ENCODE measurements around the gene GAS7. TPM values are rescaled to one million over a fixed set of nuclear protein-coding genes. Genes with fewer than 3 reads are reported as not detected.
A peak's percentile ranks its signal among the peaks of the same experiment; 100 is the strongest.

Gene GAS7
- total RNA-seq, 1 experiment from 2014 or later, result 12.3 TPM

DNA sequence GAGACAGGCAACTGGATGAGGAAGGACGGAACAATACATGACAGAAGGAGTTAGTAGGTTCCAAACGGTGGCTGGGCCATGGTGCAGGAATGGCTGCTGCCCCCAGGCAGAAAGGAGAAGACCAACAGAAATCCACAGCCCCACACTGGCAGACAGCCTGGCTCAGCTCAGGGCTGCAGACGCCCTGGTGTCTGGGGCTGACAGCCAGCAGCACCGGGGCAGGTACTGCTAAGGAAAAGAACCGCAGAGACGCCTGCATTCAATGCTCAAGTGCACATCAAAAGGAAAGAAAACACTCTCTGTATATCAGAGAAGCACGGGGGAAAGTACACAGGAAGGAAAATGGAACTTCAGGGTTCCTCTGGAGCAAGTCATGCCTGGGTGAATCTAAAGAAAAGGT is 53.4 kb downstream of the GAS7 start:
- TF ChIP-seq ATF1 (CRISPR knock-in tag; IDR thresholded peaks at IDR 0.05), result no peak
- TF ChIP-seq IRF1 (CRISPR knock-in tag; IDR thresholded peaks at IDR 0.05), result no peak
- TF ChIP-seq ZNF263 (CRISPR knock-in tag; IDR thresholded peaks at IDR 0.05; ENCODE audit: low read depth), result no peak
- no peak for TF ChIP-seq GTF2I (CRISPR knock-in tag; conservative IDR thresholded peaks at IDR 0.05)
- TF ChIP-seq, protein P1, sequence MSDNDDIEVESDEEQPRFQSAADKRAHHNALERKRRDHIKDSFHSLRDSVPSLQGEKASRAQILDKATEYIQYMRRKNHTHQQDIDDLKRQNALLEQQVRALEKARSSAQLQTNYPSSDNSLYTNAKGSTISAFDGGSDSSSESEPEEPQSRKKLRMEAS (CRISPR knock-in tag; IDR thresholded peaks at IDR 0.05), result no peak
- no peak for TF ChIP-seq CREM (CRISPR knock-in tag; IDR thresholded peaks at IDR 0.05)
- no peak for TF ChIP-seq NFATC4 (CRISPR knock-in tag; IDR thresholded peaks at IDR 0.05)
- no peak for TF ChIP-seq EMX1 (CRISPR knock-in tag; IDR thresholded peaks at IDR 0.05)
- Mint-ChIP-seq H3K9me3 (peaks cover 6% of the 10 kb centered on the region), H3K36me3 (no peaks in the 10 kb centered on the region), H3K27me3 (ENCODE audit: low read depth) (no peaks in the 10 kb centered on the region), H3K27ac (peak overlapping the region; percentile 8; the same call in 1 of the 2 replicates), H3K4me1 (no peaks in the 10 kb centered on the region), H3K4me3 (no peak overlapping the region)
- ATAC-seq, result no peak
- POLR2A ChIA-PET, result no interaction called here
- DNase-seq (ENCODE audit: low spot score), result no peak
- CTCF ChIA-PET, result interaction anchor here (0.9 kb wide), 1 partner anchor 82 kb away, joined by 3 read pairs; no protein-coding TSS in a partner anchor

DNA sequence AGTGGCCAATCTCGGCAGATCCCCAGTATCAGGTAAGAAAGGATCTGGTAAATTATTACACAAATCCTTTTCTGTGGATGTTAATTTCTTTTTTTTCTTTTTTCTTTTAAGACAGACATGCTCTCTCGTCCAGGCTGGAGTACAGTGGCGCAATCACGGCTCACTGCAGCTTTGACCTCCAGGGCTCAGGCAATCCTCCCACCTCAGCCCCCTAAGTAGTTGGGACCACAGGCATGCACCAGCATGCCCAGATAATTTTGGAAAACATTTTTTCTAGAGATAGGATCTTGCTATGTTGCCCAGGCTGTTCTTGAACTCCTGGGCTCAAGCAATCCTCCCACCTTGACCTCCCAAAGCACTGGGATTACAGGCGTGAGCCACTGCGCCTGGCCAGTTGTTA is 54.0 kb downstream of the GAS7 start:
- ATAC-seq (no peak), DNase-seq (ENCODE audit: low spot score) (no peak)
- no peak overlapping the region for H3K4me3 Mint-ChIP-seq
- H3K36me3 Mint-ChIP-seq, result no peaks in the 10 kb centered on the region
- no peaks in the 10 kb centered on the region for H3K4me1 Mint-ChIP-seq
- ChIA-PET POLR2A (no interaction called here), CTCF (no interaction called here)
- H3K27me3 Mint-ChIP-seq (ENCODE audit: low read depth), result no peaks in the 10 kb centered on the region
- no peak overlapping the region for H3K27ac Mint-ChIP-seq
- peaks cover 2% of the 10 kb centered on the region for H3K9me3 Mint-ChIP-seq
- TF ChIP-seq RORB (CRISPR knock-in tag; IDR thresholded peaks at IDR 0.05) (no peak), ATF6 (CRISPR knock-in tag; IDR thresholded peaks at IDR 0.05) (no peak), FOXK1 (CRISPR knock-in tag; IDR thresholded peaks at IDR 0.05) (no peak), NFATC4 (CRISPR knock-in tag; IDR thresholded peaks at IDR 0.05) (no peak), NR2C2 (CRISPR knock-in tag; IDR thresholded peaks at IDR 0.05) (no peak), ZNF416 (CRISPR knock-in tag; IDR thresholded peaks at IDR 0.05) (no peak), ZSCAN18 (CRISPR knock-in tag; IDR thresholded peaks at IDR 0.05) (no peak), MYBL2 (CRISPR knock-in tag; IDR thresholded peaks at IDR 0.05) (no peak), KAT7 (CRISPR knock-in tag; IDR thresholded peaks at IDR 0.05; ENCODE audit: borderline replicate concordance) (no peak), ZNF512 (CRISPR knock-in tag; IDR thresholded peaks at IDR 0.05; ENCODE audit: borderline replicate concordance) (no peak), CREB1 (CRISPR knock-in tag; IDR thresholded peaks at IDR 0.05) (no peak), ESRRA (CRISPR knock-in tag; IDR thresholded peaks at IDR 0.05; ENCODE audit: borderline replicate concordance) (no peak)
- TF ChIP-seq, protein P2, sequence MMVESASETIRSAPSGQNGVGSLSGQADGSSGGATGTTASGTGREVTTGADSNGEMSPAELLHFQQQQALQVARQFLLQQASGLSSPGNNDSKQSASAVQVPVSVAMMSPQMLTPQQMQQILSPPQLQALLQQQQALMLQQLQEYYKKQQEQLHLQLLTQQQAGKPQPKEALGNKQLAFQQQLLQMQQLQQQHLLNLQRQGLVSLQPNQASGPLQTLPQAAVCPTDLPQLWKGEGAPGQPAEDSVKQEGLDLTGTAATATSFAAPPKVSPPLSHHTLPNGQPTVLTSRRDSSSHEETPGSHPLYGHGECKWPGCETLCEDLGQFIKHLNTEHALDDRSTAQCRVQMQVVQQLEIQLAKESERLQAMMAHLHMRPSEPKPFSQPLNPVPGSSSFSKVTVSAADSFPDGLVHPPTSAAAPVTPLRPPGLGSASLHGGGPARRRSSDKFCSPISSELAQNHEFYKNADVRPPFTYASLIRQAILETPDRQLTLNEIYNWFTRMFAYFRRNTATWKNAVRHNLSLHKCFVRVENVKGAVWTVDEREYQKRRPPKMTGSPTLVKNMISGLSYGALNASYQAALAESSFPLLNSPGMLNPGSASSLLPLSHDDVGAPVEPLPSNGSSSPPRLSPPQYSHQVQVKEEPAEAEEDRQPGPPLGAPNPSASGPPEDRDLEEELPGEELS (CRISPR knock-in tag; IDR thresholded peaks at IDR 0.05), result no peak
- TF ChIP-seq, protein P3, sequence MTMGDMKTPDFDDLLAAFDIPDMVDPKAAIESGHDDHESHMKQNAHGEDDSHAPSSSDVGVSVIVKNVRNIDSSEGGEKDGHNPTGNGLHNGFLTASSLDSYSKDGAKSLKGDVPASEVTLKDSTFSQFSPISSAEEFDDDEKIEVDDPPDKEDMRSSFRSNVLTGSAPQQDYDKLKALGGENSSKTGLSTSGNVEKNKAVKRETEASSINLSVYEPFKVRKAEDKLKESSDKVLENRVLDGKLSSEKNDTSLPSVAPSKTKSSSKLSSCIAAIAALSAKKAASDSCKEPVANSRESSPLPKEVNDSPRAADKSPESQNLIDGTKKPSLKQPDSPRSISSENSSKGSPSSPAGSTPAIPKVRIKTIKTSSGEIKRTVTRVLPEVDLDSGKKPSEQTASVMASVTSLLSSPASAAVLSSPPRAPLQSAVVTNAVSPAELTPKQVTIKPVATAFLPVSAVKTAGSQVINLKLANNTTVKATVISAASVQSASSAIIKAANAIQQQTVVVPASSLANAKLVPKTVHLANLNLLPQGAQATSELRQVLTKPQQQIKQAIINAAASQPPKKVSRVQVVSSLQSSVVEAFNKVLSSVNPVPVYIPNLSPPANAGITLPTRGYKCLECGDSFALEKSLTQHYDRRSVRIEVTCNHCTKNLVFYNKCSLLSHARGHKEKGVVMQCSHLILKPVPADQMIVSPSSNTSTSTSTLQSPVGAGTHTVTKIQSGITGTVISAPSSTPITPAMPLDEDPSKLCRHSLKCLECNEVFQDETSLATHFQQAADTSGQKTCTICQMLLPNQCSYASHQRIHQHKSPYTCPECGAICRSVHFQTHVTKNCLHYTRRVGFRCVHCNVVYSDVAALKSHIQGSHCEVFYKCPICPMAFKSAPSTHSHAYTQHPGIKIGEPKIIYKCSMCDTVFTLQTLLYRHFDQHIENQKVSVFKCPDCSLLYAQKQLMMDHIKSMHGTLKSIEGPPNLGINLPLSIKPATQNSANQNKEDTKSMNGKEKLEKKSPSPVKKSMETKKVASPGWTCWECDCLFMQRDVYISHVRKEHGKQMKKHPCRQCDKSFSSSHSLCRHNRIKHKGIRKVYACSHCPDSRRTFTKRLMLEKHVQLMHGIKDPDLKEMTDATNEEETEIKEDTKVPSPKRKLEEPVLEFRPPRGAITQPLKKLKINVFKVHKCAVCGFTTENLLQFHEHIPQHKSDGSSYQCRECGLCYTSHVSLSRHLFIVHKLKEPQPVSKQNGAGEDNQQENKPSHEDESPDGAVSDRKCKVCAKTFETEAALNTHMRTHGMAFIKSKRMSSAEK (CRISPR knock-in tag; IDR thresholded peaks at IDR 0.05; ENCODE audit: borderline replicate concordance), result no peak
- TF ChIP-seq, protein P4, sequence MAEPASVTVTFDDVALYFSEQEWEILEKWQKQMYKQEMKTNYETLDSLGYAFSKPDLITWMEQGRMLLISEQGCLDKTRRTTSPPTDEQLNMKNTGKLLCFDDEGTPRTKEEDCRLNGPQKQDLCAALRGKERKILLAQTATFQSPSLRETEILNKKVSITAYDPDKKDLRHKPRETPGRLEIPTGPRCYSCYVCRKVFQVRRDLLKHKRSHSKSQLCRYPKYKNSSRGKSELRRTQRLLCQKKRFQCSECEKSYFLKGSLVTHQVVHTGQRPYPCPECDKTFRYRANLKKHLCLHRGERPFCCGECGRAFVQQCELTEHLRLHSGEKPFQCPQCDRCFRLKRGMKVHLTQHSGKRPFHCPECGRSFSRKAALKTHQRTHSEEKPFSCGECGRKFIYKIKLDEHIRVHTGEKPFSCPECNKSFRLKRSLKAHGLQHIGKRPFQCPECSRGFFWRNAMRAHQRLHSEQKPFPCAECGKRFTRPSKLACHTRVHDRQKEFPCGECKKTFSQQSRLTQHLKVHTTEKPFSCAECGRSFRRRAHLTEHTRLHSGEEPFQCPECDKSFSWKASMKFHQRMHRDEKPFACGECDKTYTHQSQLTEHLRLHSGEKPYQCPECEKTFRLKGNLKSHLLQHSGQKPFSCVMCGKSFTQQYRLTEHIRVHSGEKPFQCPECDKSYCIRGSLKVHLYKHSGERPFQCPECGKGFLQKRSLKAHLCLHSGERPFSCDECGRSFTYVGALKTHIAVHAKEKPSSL (CRISPR knock-in tag; conservative IDR thresholded peaks at IDR 0.05), result no peak

Data from WTC11 (cell line).